HG02870 (cell line): ENCODE measurements around the gene BMP2K.
"Not testable (repeated sequence)": the region's sequence is repeated elsewhere in the genome, so short reads cannot be mapped to it uniquely, and the experiment has no call there.

ENCODE experiments used
- ATAC-seq: cut with Tn5 transposase; IDR thresholded peaks from one replicate; pipeline ENCODE4 v1.9.1; 2021; ENCODE audit warnings: mild to moderate bottlenecking, moderate library complexity; ENCODE audit not compliant: unreplicated experiment

BMP2K gene

GRCh38 chr4:78787392-78788006 is 11.3 kb downstream of the BMP2K start:
- no peak for ATAC-seq

GRCh38 chr4:78788007-78788889 is 12.1 kb downstream of the BMP2K start:
- no peak for ATAC-seq

- not testable (repeated sequence) for ATAC-seq
Observed at GRCh38 chr4:78795594-78796416, 19.7 kb downstream of the BMP2K start.

GRCh38 chr4:78796526-78796925 is 20.4 kb downstream of the BMP2K start:
- ATAC-seq = no peak

GRCh38 chr4:78797777-78798284 is 21.7 kb downstream of the BMP2K start:
- no peak for ATAC-seq

GRCh38 chr4:78799551-78800495 is 23.7 kb downstream of the BMP2K start:
- ATAC-seq = peak; percentile 70

- no peak for ATAC-seq
Observed at GRCh38 chr4:78800965-78801364, 24.8 kb downstream of the BMP2K start.

GRCh38 chr4:78803983-78804382 is 27.8 kb downstream of the BMP2K start:
- no peak for ATAC-seq

- no peak for ATAC-seq
Observed at GRCh38 chr4:78806943-78807460, 30.9 kb downstream of the BMP2K start.

GRCh38 chr4:78809295-78809694 is 33.1 kb downstream of the BMP2K start:
- ATAC-seq = no peak

GRCh38 chr4:78809928-78810835 is 34.0 kb downstream of the BMP2K start:
- no peak for ATAC-seq

- ATAC-seq = no peak
Observed at GRCh38 chr4:78811034-78811433, 34.9 kb downstream of the BMP2K start.

- ATAC-seq = no peak
Observed at GRCh38 chr4:78818530-78819079, 42.5 kb downstream of the BMP2K start.

GRCh38 chr4:78824001-78824400 is 47.9 kb downstream of the BMP2K start:
- ATAC-seq = no peak

GRCh38 chr4:78827191-78827590 is 51.0 kb downstream of the BMP2K start:
- no peak for ATAC-seq

GRCh38 chr4:78829296-78829695 is 53.1 kb downstream of the BMP2K start:
- ATAC-seq = no peak

- ATAC-seq = not testable (repeated sequence)
Observed at GRCh38 chr4:78839676-78840075, 63.5 kb downstream of the BMP2K start.

- not testable (repeated sequence) for ATAC-seq
Observed at GRCh38 chr4:78840286-78840685, 64.1 kb downstream of the BMP2K start.

GRCh38 chr4:78845472-78845871 is 69.3 kb downstream of the BMP2K start:
- peak; percentile 81 for ATAC-seq
